ENCODE measurements around the gene KIF1B.

Gene KIF1B, protein sequence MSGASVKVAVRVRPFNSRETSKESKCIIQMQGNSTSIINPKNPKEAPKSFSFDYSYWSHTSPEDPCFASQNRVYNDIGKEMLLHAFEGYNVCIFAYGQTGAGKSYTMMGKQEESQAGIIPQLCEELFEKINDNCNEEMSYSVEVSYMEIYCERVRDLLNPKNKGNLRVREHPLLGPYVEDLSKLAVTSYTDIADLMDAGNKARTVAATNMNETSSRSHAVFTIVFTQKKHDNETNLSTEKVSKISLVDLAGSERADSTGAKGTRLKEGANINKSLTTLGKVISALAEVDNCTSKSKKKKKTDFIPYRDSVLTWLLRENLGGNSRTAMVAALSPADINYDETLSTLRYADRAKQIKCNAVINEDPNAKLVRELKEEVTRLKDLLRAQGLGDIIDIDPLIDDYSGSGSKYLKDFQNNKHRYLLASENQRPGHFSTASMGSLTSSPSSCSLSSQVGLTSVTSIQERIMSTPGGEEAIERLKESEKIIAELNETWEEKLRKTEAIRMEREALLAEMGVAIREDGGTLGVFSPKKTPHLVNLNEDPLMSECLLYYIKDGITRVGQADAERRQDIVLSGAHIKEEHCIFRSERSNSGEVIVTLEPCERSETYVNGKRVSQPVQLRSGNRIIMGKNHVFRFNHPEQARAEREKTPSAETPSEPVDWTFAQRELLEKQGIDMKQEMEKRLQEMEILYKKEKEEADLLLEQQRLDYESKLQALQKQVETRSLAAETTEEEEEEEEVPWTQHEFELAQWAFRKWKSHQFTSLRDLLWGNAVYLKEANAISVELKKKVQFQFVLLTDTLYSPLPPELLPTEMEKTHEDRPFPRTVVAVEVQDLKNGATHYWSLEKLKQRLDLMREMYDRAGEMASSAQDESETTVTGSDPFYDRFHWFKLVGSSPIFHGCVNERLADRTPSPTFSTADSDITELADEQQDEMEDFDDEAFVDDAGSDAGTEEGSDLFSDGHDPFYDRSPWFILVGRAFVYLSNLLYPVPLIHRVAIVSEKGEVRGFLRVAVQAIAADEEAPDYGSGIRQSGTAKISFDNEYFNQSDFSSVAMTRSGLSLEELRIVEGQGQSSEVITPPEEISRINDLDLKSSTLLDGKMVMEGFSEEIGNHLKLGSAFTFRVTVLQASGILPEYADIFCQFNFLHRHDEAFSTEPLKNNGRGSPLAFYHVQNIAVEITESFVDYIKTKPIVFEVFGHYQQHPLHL (N-terminal part only)

DNA sequence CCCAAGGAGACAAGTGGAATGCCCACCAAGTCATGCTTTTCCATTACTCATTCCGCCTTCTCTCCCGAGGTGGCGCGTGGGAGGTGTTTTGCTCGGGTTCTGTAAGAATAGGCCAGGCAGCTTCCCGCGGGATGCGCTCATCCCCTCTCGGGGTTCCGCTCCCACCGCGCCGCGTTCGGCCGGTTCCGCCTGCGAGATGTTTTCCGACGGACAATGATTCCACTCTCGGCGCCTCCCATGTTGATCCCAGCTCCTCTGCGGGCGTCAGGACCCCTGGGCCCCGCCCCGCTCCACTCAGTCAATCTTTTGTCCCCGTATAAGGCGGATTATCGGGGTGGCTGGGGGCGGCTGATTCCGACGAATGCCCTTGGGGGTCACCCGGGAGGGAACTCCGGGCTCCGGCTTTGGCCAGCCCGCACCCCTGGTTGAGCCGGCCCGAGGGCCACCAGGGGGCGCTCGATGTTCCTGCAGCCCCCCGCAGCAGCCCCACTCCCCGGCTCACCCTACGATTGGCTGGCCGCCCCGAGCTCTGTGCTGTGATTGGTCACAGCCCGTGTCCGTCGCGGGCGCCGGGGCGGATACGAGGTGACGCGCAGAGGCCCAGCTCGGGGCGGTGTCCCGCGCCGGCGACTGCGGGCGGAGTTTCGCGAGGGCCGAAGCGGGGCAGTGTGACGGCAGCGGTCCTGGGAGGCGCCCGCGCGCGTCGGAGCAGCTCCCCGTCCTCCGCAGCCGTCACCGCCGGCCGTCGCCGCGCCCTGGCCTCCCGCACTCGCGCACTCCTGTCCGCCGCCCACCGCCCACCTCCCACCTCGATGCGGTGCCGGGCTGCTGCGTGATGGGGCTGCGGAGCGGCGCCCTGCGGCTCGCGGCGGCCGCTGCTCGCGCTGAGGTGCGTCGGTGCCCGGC lies at the start of gene KIF1B:
Gene KIF1B, plus strand, starts transcription at position 666 of the 906 bp plus-strand sequence. CDS start 21,759 bp downstream, outside the sequence.
- TF ChIP-seq, protein P1, sequence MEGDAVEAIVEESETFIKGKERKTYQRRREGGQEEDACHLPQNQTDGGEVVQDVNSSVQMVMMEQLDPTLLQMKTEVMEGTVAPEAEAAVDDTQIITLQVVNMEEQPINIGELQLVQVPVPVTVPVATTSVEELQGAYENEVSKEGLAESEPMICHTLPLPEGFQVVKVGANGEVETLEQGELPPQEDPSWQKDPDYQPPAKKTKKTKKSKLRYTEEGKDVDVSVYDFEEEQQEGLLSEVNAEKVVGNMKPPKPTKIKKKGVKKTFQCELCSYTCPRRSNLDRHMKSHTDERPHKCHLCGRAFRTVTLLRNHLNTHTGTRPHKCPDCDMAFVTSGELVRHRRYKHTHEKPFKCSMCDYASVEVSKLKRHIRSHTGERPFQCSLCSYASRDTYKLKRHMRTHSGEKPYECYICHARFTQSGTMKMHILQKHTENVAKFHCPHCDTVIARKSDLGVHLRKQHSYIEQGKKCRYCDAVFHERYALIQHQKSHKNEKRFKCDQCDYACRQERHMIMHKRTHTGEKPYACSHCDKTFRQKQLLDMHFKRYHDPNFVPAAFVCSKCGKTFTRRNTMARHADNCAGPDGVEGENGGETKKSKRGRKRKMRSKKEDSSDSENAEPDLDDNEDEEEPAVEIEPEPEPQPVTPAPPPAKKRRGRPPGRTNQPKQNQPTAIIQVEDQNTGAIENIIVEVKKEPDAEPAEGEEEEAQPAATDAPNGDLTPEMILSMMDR (conservative IDR thresholded peaks at IDR 0.05; ENCODE audit: low read depth, low read length), result peak; percentile 87
- peak; percentile 88 for DNase-seq (ENCODE audit: low read depth)
- peak within 1 kb of the TSS; percentile 95 for H3K4me3 ChIP-seq (ENCODE audit: low read length)

DNA sequence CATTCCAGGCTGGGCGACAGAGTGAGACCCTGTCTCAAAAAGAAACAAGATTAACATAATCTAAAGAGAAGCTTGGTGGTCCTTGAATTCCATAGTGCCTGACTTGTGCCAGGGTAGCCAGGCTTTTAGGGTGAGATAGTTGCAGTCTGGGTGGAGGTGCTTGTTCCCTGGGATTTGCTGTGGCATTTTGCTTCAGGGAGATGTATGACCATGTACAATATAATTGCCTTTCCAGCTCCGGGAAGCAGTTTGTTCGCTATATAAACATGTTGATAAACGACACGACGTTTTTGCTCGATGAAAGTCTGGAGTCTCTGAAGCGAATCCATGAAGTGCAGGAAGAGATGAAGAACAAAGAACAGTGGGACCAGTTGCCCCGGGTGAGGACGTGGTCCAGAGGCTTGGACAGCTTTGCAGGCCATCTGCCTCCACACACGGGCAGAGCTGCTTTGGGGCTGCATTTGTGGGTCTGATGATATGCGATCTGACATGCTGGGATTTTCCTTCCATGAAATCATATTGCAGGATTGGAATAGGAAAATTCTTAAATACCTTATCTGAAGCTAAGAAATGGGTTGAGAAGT lies 49.4 kb upstream of the KIF1B start:
- no peak overlapping the region for H3K4me3 ChIP-seq (ENCODE audit: low read length)
- TF ChIP-seq, protein P1 (conservative IDR thresholded peaks at IDR 0.05; ENCODE audit: low read depth, low read length), result no peak
- no peak for DNase-seq (ENCODE audit: low read depth)

DNA sequence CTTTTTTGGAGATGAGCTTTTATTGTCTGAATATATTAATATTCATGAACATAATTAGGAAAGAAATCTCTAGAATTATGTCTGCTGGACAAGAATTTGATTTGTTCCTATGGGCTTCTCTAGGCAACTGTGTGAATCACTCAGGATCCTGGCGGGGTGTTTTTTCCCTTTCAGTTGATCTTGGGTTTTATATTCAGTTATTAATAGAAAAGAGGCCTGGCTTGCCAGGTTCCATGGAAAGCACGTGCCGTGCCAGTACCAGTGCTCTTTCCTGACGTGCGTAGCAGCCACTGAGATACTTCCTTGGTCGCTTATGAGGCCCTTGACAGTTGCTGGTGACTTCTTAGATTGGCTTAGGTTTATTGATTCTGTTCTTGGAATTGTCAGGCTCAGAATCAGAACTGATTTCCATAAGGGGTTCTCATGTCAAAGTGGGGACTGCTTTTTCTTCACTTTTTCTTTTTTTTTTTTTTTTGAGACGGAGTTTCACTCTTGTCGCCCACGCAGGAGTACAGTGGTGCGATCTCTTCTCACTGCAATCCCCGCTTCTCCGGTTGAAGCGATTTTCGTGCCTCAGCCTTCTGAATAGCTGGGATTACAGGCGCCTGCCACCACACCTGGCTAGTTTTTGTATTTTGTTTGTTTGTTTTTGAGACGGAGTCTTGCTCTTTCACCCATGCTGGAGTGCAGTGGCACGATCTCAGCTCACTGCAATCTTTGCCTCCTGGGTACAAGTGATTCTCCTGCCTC lies 48.7 kb upstream of the KIF1B start:
- no peak overlapping the region for H3K4me3 ChIP-seq (ENCODE audit: low read length)
- no peak for DNase-seq (ENCODE audit: low read depth)
- TF ChIP-seq, protein P1 (conservative IDR thresholded peaks at IDR 0.05; ENCODE audit: low read depth, low read length), result no peak

DNA sequence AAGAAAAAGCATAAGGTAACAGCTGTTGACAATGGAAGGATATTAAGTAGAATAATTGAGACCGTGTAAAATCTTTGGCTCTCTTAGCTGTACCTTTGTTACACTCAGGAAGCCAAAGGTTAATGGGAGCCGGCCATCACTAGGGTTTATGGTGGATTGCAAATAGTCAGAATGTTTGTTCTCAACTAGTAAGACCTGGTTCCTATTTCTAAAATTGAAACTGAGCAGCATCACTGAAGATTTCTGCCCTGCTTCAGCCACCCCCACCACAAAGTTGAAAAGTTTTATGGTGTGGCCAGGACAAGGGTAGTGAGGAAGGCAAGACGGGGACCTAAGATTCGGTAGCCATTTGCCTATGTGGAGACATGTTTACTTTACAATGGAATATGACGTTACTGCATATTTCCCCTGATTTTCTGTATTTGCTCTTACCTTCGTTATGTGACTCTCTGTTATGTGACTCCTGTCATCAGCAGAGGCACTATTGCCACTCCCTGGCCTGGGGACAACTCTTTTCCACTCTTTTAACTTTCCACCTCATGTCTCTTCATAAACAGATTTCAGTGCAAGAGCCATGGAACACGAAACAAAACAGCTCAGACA lies 41.4 kb upstream of the KIF1B start:
- DNase-seq (ENCODE audit: low read depth), result no peak
- no peak overlapping the region for H3K4me3 ChIP-seq (ENCODE audit: low read length)
- TF ChIP-seq, protein P1 (conservative IDR thresholded peaks at IDR 0.05; ENCODE audit: low read depth, low read length), result no peak

DNA sequence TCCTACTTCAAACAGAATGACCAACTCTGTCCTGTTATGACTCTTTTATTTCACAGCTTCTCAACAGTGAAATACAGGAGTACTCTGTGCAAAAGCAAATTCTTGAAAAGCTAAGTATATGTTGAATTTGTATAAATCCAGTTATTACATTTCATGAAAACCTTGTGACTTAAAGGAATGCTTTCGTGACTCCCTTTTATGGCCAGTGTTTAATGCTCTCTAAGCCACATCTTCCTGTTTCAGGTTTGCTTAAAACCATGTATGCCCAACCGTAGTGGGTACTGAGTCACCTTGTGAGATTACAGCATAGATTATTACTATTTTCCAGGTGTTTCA lies 40.2 kb upstream of the KIF1B start:
- H3K4me3 ChIP-seq (ENCODE audit: low read length), result no peak overlapping the region
- TF ChIP-seq, protein P1 (conservative IDR thresholded peaks at IDR 0.05; ENCODE audit: low read depth, low read length), result no peak
- DNase-seq (ENCODE audit: low read depth), result peak; percentile 40

Measured in retinal pigment epithelial cell (primary cell).